Mesendoderm (in vitro differentiated cells): ENCODE measurements around the gene LRRC45.

ENCODE experiments used
- DNase-seq: peaks from one replicate; pipeline ENCODE4 v3.0.0; 2013
- H2AK5ac ChIP-seq: 2 replicates; pipeline ENCODE4 v1.6.1; 2013; ENCODE audit warnings: low read length, inconsistent platforms
- H2BK120ac ChIP-seq: 2 replicates; pipeline ENCODE4 v1.6.1; 2013; ENCODE audit warnings: low read depth, mild to moderate bottlenecking, low read length, moderate library complexity, mixed read lengths
- H2BK15ac ChIP-seq: replicated peaks from 2 replicates; pipeline ENCODE4 v1.6.1; 2013; ENCODE audit warnings: low read depth, mild to moderate bottlenecking, moderate library complexity
- H2BK5ac ChIP-seq: 2 replicates; pipeline ENCODE4 v1.6.1; 2013; ENCODE audit warnings: low read length, inconsistent platforms
- H3K18ac ChIP-seq: 2 replicates; pipeline ENCODE4 v1.6.1; 2013; ENCODE audit warnings: mild to moderate bottlenecking, low read length, mixed read lengths
- H3K23ac ChIP-seq: one replicate; pipeline ENCODE4 v1.6.1; 2013; ENCODE audit warnings: low read length
- H3K27ac ChIP-seq: 2 replicates; pipeline ENCODE4 v1.5.1; 2013; ENCODE audit warnings: low read depth, mild to moderate bottlenecking, inconsistent platforms, low read length, moderate library complexity
- H3K27me3 ChIP-seq: 2 replicates; pipeline ENCODE4 v1.6.1; 2013; ENCODE audit warnings: low read length, control low read depth, mild to moderate bottlenecking, inconsistent platforms; ENCODE audit not compliant: insufficient read depth, poor library complexity
- H3K36me3 ChIP-seq: 2 replicates; pipeline ENCODE4 v1.6.1; 2013; ENCODE audit warnings: low read length, inconsistent platforms; ENCODE audit not compliant: control insufficient read depth, insufficient read depth
- H3K4ac ChIP-seq: one replicate; pipeline ENCODE4 v1.6.1; 2013; ENCODE audit warnings: low read depth, mild to moderate bottlenecking, low read length, moderate library complexity
- H3K4me1 ChIP-seq: 2 replicates; pipeline ENCODE4 v1.6.1; 2013; ENCODE audit warnings: low read depth, low read length, inconsistent platforms; ENCODE audit not compliant: control insufficient read depth
- H3K4me2 ChIP-seq: 2 replicates; pipeline ENCODE4 v1.6.1; 2013; ENCODE audit warnings: low read length
- H3K4me3 ChIP-seq: 2 replicates; pipeline ENCODE4 v1.5.1; 2013; ENCODE audit warnings: mild to moderate bottlenecking, low read length
- H3K56ac ChIP-seq: one replicate; pipeline ENCODE4 v1.6.1; 2013; ENCODE audit warnings: low read length
- H3K79me1 ChIP-seq: 2 replicates; pipeline ENCODE4 v1.6.1; 2013; ENCODE audit warnings: low read length, inconsistent platforms
- H3K79me2 ChIP-seq: 2 replicates; pipeline ENCODE4 v1.6.1; 2013; ENCODE audit warnings: mild to moderate bottlenecking, low read length; ENCODE audit not compliant: control insufficient read depth, insufficient read depth
- H3K9ac ChIP-seq: 2 replicates; pipeline ENCODE4 v1.6.1; 2013; ENCODE audit warnings: low read length, inconsistent platforms
- H4K5ac ChIP-seq: one replicate; pipeline ENCODE4 v1.6.1; 2013; ENCODE audit warnings: low read length
- H4K8ac ChIP-seq: one replicate; pipeline ENCODE4 v1.6.1; 2013; ENCODE audit warnings: low read depth, mild to moderate bottlenecking, control low read depth, low read length, moderate library complexity
- WGBS: extraction: QIAGEN DNeasy Blood & Tissue Kit; methylation state at CpG from one replicate; pipeline ENCODE4 v1.1.7; 2013; ENCODE audit warnings: low lambda C conversion rate, missing lambda C conversion rate; ENCODE audit not compliant: insufficient coverage; ENCODE audit errors: extremely low coverage; 5-methylcytosine and 5-hydroxymethylcytosine counted together

The LRRC45 gene

GRCh38 chr17:82013341-82013740, 9.8 kb upstream of the LRRC45 start:
- DNase-seq: no peak
- Histone ChIP-seq H4K5ac (no peak overlapping the region), H3K18ac (no peak overlapping the region), H3K4ac (no peak overlapping the region), H3K36me3 (no peaks in the 10 kb centered on the region), H2BK5ac (no peak overlapping the region), H3K4me1 (no peaks in the 10 kb centered on the region), H3K79me1 (no peaks in the 10 kb centered on the region), H4K8ac (no peak overlapping the region), H3K9ac (no peak overlapping the region), H2AK5ac (no peak overlapping the region), H3K4me3 (no peak overlapping the region), H3K56ac (no peak overlapping the region), H3K27me3 (no peaks in the 10 kb centered on the region), H3K23ac (no peak overlapping the region), H3K79me2 (no peaks in the 10 kb centered on the region), H2BK15ac (no peak overlapping the region), H2BK120ac (no peak overlapping the region), H3K4me2 (no peak overlapping the region), H3K27ac (no peak overlapping the region)
- no CpG with 5 or more reads among the region's 22 CpGs for WGBS

GRCh38 chr17:82013772-82014321, 9.3 kb upstream of the LRRC45 start:
- Histone ChIP-seq H3K4me2 (no peak overlapping the region), H3K27ac (no peak overlapping the region), H3K9ac (no peak overlapping the region), H2BK120ac (no peak overlapping the region), H3K23ac (no peak overlapping the region), H3K79me1 (no peaks in the 10 kb centered on the region), H3K27me3 (no peaks in the 10 kb centered on the region), H3K56ac (no peak overlapping the region), H2AK5ac (no peak overlapping the region), H3K18ac (no peak overlapping the region), H3K4me3 (no peak overlapping the region), H4K5ac (no peak overlapping the region), H3K79me2 (no peaks in the 10 kb centered on the region), H2BK15ac (no peak overlapping the region), H3K4me1 (no peaks in the 10 kb centered on the region), H3K36me3 (no peaks in the 10 kb centered on the region), H3K4ac (no peak overlapping the region), H4K8ac (no peak overlapping the region), H2BK5ac (no peak overlapping the region)
- DNase-seq: no peak
- WGBS: no CpG with 5 or more reads among the region's 16 CpGs

- H3K79me2 ChIP-seq: no peaks in the 10 kb centered on the region
- H3K23ac ChIP-seq: no peak overlapping the region
- no peak overlapping the region for H2BK120ac ChIP-seq
- H4K5ac ChIP-seq: no peak overlapping the region
- no peak overlapping the region for H3K56ac ChIP-seq
- no peak overlapping the region for H2BK5ac ChIP-seq
- no CpG with 5 or more reads among the region's 23 CpGs for WGBS
- H3K27me3 ChIP-seq: no peaks in the 10 kb centered on the region
- no peak overlapping the region for H3K18ac ChIP-seq
- no peak overlapping the region for H2AK5ac ChIP-seq
- H3K4me2 ChIP-seq: no peak overlapping the region
- H3K9ac ChIP-seq: no peak overlapping the region
- no peak overlapping the region for H2BK15ac ChIP-seq
- DNase-seq: no peak
- H3K4me1 ChIP-seq: no peaks in the 10 kb centered on the region
- H3K27ac ChIP-seq: no peak overlapping the region
- no peak overlapping the region for H3K4ac ChIP-seq
- H3K4me3 ChIP-seq: no peak overlapping the region
- H4K8ac ChIP-seq: no peak overlapping the region
- no peaks in the 10 kb centered on the region for H3K36me3 ChIP-seq
- H3K79me1 ChIP-seq: no peaks in the 10 kb centered on the region
These were observed 8.7 kb upstream of the LRRC45 start for GRCh38 chr17:82014432-82014831.

GRCh38 chr17:82014971-82015310, 8.2 kb upstream of the LRRC45 start:
- no peak overlapping the region for H2BK5ac ChIP-seq
- no peak overlapping the region for H4K5ac ChIP-seq
- no peaks in the 10 kb centered on the region for H3K36me3 ChIP-seq
- H3K4me3 ChIP-seq: no peak overlapping the region
- no peaks in the 10 kb centered on the region for H3K79me2 ChIP-seq
- H3K79me1 ChIP-seq: no peaks in the 10 kb centered on the region
- H2BK15ac ChIP-seq: no peak overlapping the region
- H3K4me1 ChIP-seq: no peaks in the 10 kb centered on the region
- H2BK120ac ChIP-seq: no peak overlapping the region
- no peak overlapping the region for H3K4me2 ChIP-seq
- H3K9ac ChIP-seq: no peak overlapping the region
- no peak overlapping the region for H3K18ac ChIP-seq
- no peak overlapping the region for H3K56ac ChIP-seq
- H3K27ac ChIP-seq: no peak overlapping the region
- no peak for DNase-seq
- no peak overlapping the region for H2AK5ac ChIP-seq
- no peak overlapping the region for H4K8ac ChIP-seq
- no peak overlapping the region for H3K4ac ChIP-seq
- H3K23ac ChIP-seq: no peak overlapping the region
- no CpG with 5 or more reads among the region's 13 CpGs for WGBS
- H3K27me3 ChIP-seq: no peaks in the 10 kb centered on the region

GRCh38 chr17:82015311-82015971, 7.7 kb upstream of the LRRC45 start:
- WGBS: no CpG with 5 or more reads among the region's 24 CpGs
- Histone ChIP-seq H2BK120ac (no peak overlapping the region), H3K4me3 (no peak overlapping the region), H3K79me2 (no peaks in the 10 kb centered on the region), H3K27ac (no peak overlapping the region), H3K4ac (no peak overlapping the region), H4K5ac (no peak overlapping the region), H3K36me3 (no peaks in the 10 kb centered on the region), H3K18ac (no peak overlapping the region), H2BK15ac (no peak overlapping the region), H3K27me3 (no peaks in the 10 kb centered on the region), H3K56ac (no peak overlapping the region), H2AK5ac (no peak overlapping the region), H3K4me1 (no peaks in the 10 kb centered on the region), H3K79me1 (no peaks in the 10 kb centered on the region), H3K9ac (no peak overlapping the region), H4K8ac (no peak overlapping the region), H3K4me2 (no peak overlapping the region), H3K23ac (no peak overlapping the region), H2BK5ac (no peak overlapping the region)
- no peak for DNase-seq
